ENCODE results near the gene DENND4A. TPM values are rescaled to one million over a fixed set of nuclear protein-coding genes. Genes with fewer than 3 reads are reported as not detected.

Gene DENND4A
- polyA plus RNA-seq, 1 of the 3 experiments (the other 2 are of a cell fraction) = 2.5 TPM

- Histone ChIP-seq H3K9ac (no peak overlapping the region), H3K27ac (ENCODE audit: low read depth in 2 of 2, low read length in 1 of 2) (no peak overlapping the region), H3F3A (replicated peaks; ENCODE audit: insufficient read depth) (peaks cover 10% of the 10 kb centered on the region), H3K4me2 (no peak overlapping the region), H4K20me1 (ENCODE audit: insufficient read depth) (no peaks in the 10 kb centered on the region), H3K9me2 (no peaks in the 10 kb centered on the region), H3K4me1 (ENCODE audit: control insufficient read depth in 1 of 2, insufficient read depth in 2 of 2, low read depth in 1 of 2, low read length in 1 of 2) (peaks cover 0 to 8% of the 10 kb centered on the region in 2 experiments; a peak in 1 of 4 replicates), H3K79me2 (ENCODE audit: insufficient read depth) (no peaks in the 10 kb centered on the region), H3K4me3 (ENCODE audit: low read depth in 2 of 2, low read length in 1 of 2) (no peak overlapping the region), H2AFZ (ENCODE audit: low read depth) (no peak overlapping the region), H3K9me3 (no peaks in the 10 kb centered on the region), H3K36me3 (replicated peaks in 1 of 2; ENCODE audit: control insufficient read depth in 1 of 2, insufficient read depth in 2 of 2, low read length in 1 of 2) (peaks cover 4 to 18% of the 10 kb centered on the region in 2 experiments), H3K27me3 (ENCODE audit: insufficient read depth) (no peaks in the 10 kb centered on the region)
- TF ChIP-seq GATA2 (CRISPR knock-in tag; IDR thresholded peaks at IDR 0.05) = no peak
- no peak for TF ChIP-seq PBX3 (IDR thresholded peaks at IDR 0.05)
- no peak for TF ChIP-seq CTCF (IDR thresholded peaks at IDR 0.05)
- TF ChIP-seq ZBTB33 (IDR thresholded peaks at IDR 0.05; ENCODE audit: borderline replicate concordance, low read depth) = no peak
- TF ChIP-seq TEAD4 (IDR thresholded peaks at IDR 0.05; ENCODE audit: borderline replicate concordance, insufficient read depth) = no peak
- 96% methylated on average over 2 of the region's 2 CpGs for WGBS (ENCODE audit: low lambda C conversion rate)
- CTCF ChIA-PET = interaction anchor here (1.2 to 2.2 kb wide), 2 partner anchors 21 to 91 kb away, joined by 4 to 6 read pairs; no protein-coding TSS in a partner anchor
- POLR2A ChIA-PET = no interaction called here
- no peak for DNase-seq
Measured at GRCh38 chr15:65732698-65733097, 59.4 kb downstream of the DENND4A start.

- H3F3A ChIP-seq (replicated peaks; ENCODE audit: insufficient read depth) = peaks cover 10% of the 10 kb centered on the region
- H3K9ac ChIP-seq = no peak overlapping the region
- no peaks in the 10 kb centered on the region for H4K20me1 ChIP-seq (ENCODE audit: insufficient read depth)
- H3K4me2 ChIP-seq = no peak overlapping the region
- ChIA-PET CTCF (interaction anchor here (2.2 kb wide), 1 partner anchor 92 kb away, joined by 6 read pairs; no protein-coding TSS in a partner anchor), POLR2A (no interaction called here)
- H3K9me2 ChIP-seq = no peaks in the 10 kb centered on the region
- peaks cover 0 to 8% of the 10 kb centered on the region in 2 experiments; a peak in 1 of 4 replicates for H3K4me1 ChIP-seq (ENCODE audit: control insufficient read depth in 1 of 2, insufficient read depth in 2 of 2, low read depth in 1 of 2, low read length in 1 of 2)
- no peaks in the 10 kb centered on the region for H3K27me3 ChIP-seq (ENCODE audit: insufficient read depth)
- no peak overlapping the region for H3K4me3 ChIP-seq (ENCODE audit: low read depth in 2 of 2, low read length in 1 of 2)
- no peaks in the 10 kb centered on the region for H3K79me2 ChIP-seq (ENCODE audit: insufficient read depth)
- peaks cover 4 to 17% of the 10 kb centered on the region in 2 experiments for H3K36me3 ChIP-seq (replicated peaks in 1 of 2; ENCODE audit: control insufficient read depth in 1 of 2, insufficient read depth in 2 of 2, low read length in 1 of 2)
- H2AFZ ChIP-seq (ENCODE audit: low read depth) = no peak overlapping the region; the same call in 1 of the 2 replicates
- no peak for DNase-seq
- no peaks in the 10 kb centered on the region for H3K9me3 ChIP-seq
- no peak overlapping the region for H3K27ac ChIP-seq (ENCODE audit: low read depth in 2 of 2, low read length in 1 of 2)
- TF ChIP-seq RFX5 (IDR thresholded peaks at IDR 0.05; ENCODE audit: low read length) (no peak), TEAD4 (IDR thresholded peaks at IDR 0.05; ENCODE audit: borderline replicate concordance, insufficient read depth) (no peak), RAD21 (IDR thresholded peaks at IDR 0.05; ENCODE audit: low read length) (no peak), MAX (IDR thresholded peaks at IDR 0.05; ENCODE audit: low read depth) (no peak), NFIC (IDR thresholded peaks at IDR 0.05; ENCODE audit: borderline replicate concordance) (no peak), GABPA (IDR thresholded peaks at IDR 0.05; ENCODE audit: low read depth) (no peak), RXRA (IDR thresholded peaks at IDR 0.05; ENCODE audit: borderline replicate concordance, low read depth) (no peak), SMC3 (IDR thresholded peaks at IDR 0.05; ENCODE audit: low read depth, low read length) (no peak), RCOR1 (IDR thresholded peaks at IDR 0.05; ENCODE audit: low read length) (no peak), MXI1 (IDR thresholded peaks at IDR 0.05; ENCODE audit: low read depth, low read length) (no peak), CHD2 (IDR thresholded peaks at IDR 0.05; ENCODE audit: low read length, partially characterized antibody) (no peak), CTCF (IDR thresholded peaks at IDR 0.05) (no peak), TCF12 (IDR thresholded peaks at IDR 0.05) (no peak)
Measured at GRCh38 chr15:65731926-65732325, 60.2 kb downstream of the DENND4A start.
